HCT116 (cell line): ENCODE data around the gene CNPY1.

ENCODE experiments used
- CTCF ChIP-seq, 3 experiments: fragments of 200-600 bp in 1 of 3; sonication (generic) in 1 of 3; IDR thresholded peaks in 2 of 3; conservative IDR thresholded peaks in 1 of 3; 2 replicates each; pipeline ENCODE4 v1.5.1; 2012 to 2017; ENCODE audit warnings: low read depth in 2 of 3, low read length in 2 of 3, antibody characterized with exemption in 1 of 3, borderline replicate concordance in 1 of 3, control low read depth in 1 of 3, mild to moderate bottlenecking in 1 of 3, mixed read lengths in 1 of 3, mixed run types in 1 of 3, moderate library complexity in 1 of 3; ENCODE audit not compliant: insufficient read depth in 1 of 3
- EGR1 ChIP-seq: IDR thresholded peaks from 2 replicates; pipeline ENCODE4 v1.6.1; 2012; ENCODE audit warnings: low read depth
- EZH2 ChIP-seq: fragments of 200-600 bp; sonication (generic); IDR thresholded peaks from 2 replicates; pipeline ENCODE4 v1.6.1; 2017; ENCODE audit warnings: antibody characterized with exemption, mixed run types
- EZH2phosphoT487 ChIP-seq: fragments of 200-600 bp; IDR thresholded peaks from 2 replicates; pipeline ENCODE4 v1.6.1; 2018; ENCODE audit warnings: antibody characterized with exemption, borderline replicate concordance
- JUND ChIP-seq: IDR thresholded peaks from 2 replicates; pipeline ENCODE4 v1.6.1; 2012
- MAX ChIP-seq: IDR thresholded peaks from 2 replicates; pipeline ENCODE4 v1.6.1; 2012
- POLR2A ChIP-seq: IDR thresholded peaks from 2 replicates; pipeline ENCODE4 v1.7.0; 2011; ENCODE audit warnings: borderline replicate concordance; ENCODE audit not compliant: insufficient read depth, insufficient read length; ENCODE audit errors: extremely low read depth
- POLR2AphosphoS5 ChIP-seq: IDR thresholded peaks from 2 replicates; pipeline ENCODE4 v1.6.1; 2011; ENCODE audit warnings: mild to moderate bottlenecking, low read depth, low read length, moderate library complexity
- RAD21 ChIP-seq: IDR thresholded peaks from 2 replicates; pipeline ENCODE4 v1.6.1; 2012; ENCODE audit warnings: low read depth, mild to moderate bottlenecking
- SIN3A ChIP-seq: IDR thresholded peaks from 2 replicates; pipeline ENCODE4 v1.6.1; 2012; ENCODE audit warnings: low read depth
- TCF7L2 ChIP-seq: IDR thresholded peaks from 2 replicates; pipeline ENCODE4 v1.7.0; 2011; ENCODE audit warnings: borderline replicate concordance, inconsistent platforms; ENCODE audit not compliant: insufficient read depth, insufficient read length; ENCODE audit errors: extremely low read depth

GRCh38 chr7:155559519-155560108 is 13.3 kb upstream of the CNPY1 start:
- TF ChIP-seq CTCF (IDR thresholded peaks at IDR 0.05 in 2 of 3, conservative IDR thresholded peaks at IDR 0.05 in 1 of 3; ENCODE audit: borderline replicate concordance in 1 of 3, insufficient read depth in 1 of 3, low read depth in 2 of 3, low read length in 2 of 3), result no peak
- no peak for TF ChIP-seq EZH2phosphoT487
- TF ChIP-seq EZH2, result no peak
- TF ChIP-seq MAX, result no peak
- no peak for TF ChIP-seq TCF7L2
- TF ChIP-seq POLR2A, result no peak
- TF ChIP-seq JUND, result no peak
- no peak for TF ChIP-seq RAD21
- TF ChIP-seq EGR1, result no peak
- TF ChIP-seq SIN3A, result no peak
- no peak for TF ChIP-seq POLR2AphosphoS5
